ENCODE measurements around the gene SAXO1. TPM values are rescaled to one million over a fixed set of nuclear protein-coding genes. Genes with fewer than 3 reads are reported as not detected.

The SAXO1 gene
- polyA plus RNA-seq, 3 donors, result not detected

DNA sequence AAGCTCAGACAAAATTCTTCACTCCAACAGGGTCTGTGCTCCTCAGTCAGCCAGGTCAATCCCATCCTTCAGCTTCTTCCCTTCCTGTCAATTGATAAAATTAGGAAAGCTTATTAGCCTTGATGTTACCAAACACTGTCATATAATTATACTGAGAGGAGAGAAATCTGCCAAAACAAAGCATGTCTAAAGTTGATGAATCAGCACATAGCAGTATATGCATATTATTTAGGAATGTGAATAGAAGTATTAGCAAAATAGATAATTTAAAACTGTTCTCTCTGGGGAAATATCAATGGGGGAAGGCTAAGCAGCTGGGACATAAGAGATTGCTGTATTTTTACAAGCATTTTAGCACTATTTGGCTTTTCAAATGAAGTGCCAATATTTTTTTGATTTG lies 107.1 kb downstream of the SAXO1 start:
- Mint-ChIP-seq H3K36me3 (no peaks in the 10 kb centered on the region), H3K4me1 (no peaks in the 10 kb centered on the region)
- intact Hi-C loops (cut with micrococcal nuclease), result no loop called here

DNA sequence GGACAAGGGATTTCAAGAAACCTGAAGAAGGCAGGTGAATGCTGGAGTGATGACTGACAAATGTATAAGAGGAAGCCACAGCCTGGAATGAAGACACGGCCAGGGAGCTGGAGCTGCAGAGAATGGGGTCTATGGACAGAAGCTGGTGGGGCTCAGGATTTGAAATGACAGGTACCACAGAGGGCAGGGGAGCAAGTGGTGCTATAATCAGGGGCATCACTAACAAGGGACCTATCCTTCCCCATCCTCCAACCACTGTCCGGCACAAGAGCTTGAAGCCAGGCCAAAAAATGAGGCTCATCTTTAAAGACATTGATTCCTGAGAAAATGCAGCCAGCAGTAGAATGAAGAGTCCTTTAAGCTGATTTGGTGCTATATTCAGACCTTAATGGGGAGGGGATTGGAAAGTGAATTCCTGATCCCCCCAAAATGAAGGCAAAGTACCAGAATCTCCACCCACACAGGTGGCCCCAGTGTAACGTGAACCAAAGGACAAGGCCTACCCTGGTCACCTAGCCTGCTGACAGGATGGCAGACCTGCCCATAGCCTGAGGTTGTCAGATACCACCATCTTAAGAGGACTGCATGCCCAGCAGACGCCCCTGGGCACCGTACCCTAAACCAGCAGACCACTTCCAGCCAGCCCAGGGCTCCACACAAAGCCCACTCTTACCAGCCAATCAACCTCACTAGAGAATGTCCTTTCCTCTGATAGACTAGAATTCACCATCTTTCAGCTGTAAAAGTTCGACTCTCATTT lies 109.2 kb downstream of the SAXO1 start:
- Mint-ChIP-seq H3K4me1 (no peaks in the 10 kb centered on the region), H3K27ac (no peak overlapping the region), H3K4me3 (no peak overlapping the region), H3K9me3 (no peaks in the 10 kb centered on the region), H3K36me3 (no peaks in the 10 kb centered on the region), H3K27me3 (ENCODE audit: low read depth in 3 of 3) (peaks cover 0 to 1% (median 0%) of the 10 kb centered on the region in 3 donors)
- DNase-seq, result no peak
- Histone ChIP-seq H3K79me2 (ENCODE audit: insufficient read depth, low read length) (no peaks in the 10 kb centered on the region), H3K4me1 (ENCODE audit: control insufficient read depth in 1 of 2, insufficient read depth in 2 of 2, low read length in 2 of 2) (no peaks in the 10 kb centered on the region), H3K9ac (ENCODE audit: insufficient read depth, low read length, poor library complexity, severe bottlenecking) (no peak overlapping the region), H4K20me1 (ENCODE audit: insufficient read depth, low read length) (no peaks in the 10 kb centered on the region), H3K36me3 (replicated peaks in 1 of 2; ENCODE audit: control insufficient read depth in 1 of 2, insufficient read depth in 2 of 2, low read length in 2 of 2) (no peaks in the 10 kb centered on the region), H2AFZ (ENCODE audit: insufficient read depth, low read depth, low read length, poor library complexity, severe bottlenecking) (no peak overlapping the region), H3K9me3 (replicated peaks in 1 of 2; ENCODE audit: control insufficient read depth in 1 of 2, insufficient read depth in 1 of 2, low read length in 2 of 2) (no peaks in the 10 kb centered on the region), H3K4me2 (replicated peaks; ENCODE audit: extremely low read depth, low read length, poor library complexity, severe bottlenecking) (no peak overlapping the region), H3K27me3 (ENCODE audit: control insufficient read depth in 2 of 2, insufficient read depth in 2 of 2, low read length in 2 of 2) (no peaks in the 10 kb centered on the region), H3K4me3 (replicated peaks in 1 of 3; ENCODE audit: low read depth in 2 of 3, low read length in 3 of 3) (no peak overlapping the region), H3K27ac (ENCODE audit: low read depth in 1 of 2, low read length in 2 of 2) (no peak overlapping the region)
- TF ChIP-seq, protein P1, sequence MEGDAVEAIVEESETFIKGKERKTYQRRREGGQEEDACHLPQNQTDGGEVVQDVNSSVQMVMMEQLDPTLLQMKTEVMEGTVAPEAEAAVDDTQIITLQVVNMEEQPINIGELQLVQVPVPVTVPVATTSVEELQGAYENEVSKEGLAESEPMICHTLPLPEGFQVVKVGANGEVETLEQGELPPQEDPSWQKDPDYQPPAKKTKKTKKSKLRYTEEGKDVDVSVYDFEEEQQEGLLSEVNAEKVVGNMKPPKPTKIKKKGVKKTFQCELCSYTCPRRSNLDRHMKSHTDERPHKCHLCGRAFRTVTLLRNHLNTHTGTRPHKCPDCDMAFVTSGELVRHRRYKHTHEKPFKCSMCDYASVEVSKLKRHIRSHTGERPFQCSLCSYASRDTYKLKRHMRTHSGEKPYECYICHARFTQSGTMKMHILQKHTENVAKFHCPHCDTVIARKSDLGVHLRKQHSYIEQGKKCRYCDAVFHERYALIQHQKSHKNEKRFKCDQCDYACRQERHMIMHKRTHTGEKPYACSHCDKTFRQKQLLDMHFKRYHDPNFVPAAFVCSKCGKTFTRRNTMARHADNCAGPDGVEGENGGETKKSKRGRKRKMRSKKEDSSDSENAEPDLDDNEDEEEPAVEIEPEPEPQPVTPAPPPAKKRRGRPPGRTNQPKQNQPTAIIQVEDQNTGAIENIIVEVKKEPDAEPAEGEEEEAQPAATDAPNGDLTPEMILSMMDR (IDR thresholded peaks at IDR 0.05), result no peak
- intact Hi-C loops (cut with micrococcal nuclease), result no loop called here
- WGBS (ENCODE audit: insufficient coverage), result 92% methylated on average over 1 of the region's 6 CpGs

More for the DNA sequence above, 107.1 kb downstream of the SAXO1 start:
- Mint-ChIP-seq H3K27me3 (ENCODE audit: low read depth in 3 of 3) (peaks cover 0 to 1% (median 0%) of the 10 kb centered on the region in 3 donors), H3K27ac (no peak overlapping the region), H3K9me3 (no peaks in the 10 kb centered on the region), H3K4me3 (no peak overlapping the region)
- no peak overlapping the region for H3K4me3 ChIP-seq (replicated peaks in 1 of 3; ENCODE audit: low read depth in 2 of 3, low read length in 3 of 3)
- H3K4me1 ChIP-seq (ENCODE audit: control insufficient read depth in 1 of 2, insufficient read depth in 2 of 2, low read length in 2 of 2), result no peaks in the 10 kb centered on the region
- H3K79me2 ChIP-seq (ENCODE audit: insufficient read depth, low read length), result no peaks in the 10 kb centered on the region
- H3K4me2 ChIP-seq (replicated peaks; ENCODE audit: extremely low read depth, low read length, poor library complexity, severe bottlenecking), result no peak overlapping the region
- no peaks in the 10 kb centered on the region for H3K27me3 ChIP-seq (ENCODE audit: control insufficient read depth in 2 of 2, insufficient read depth in 2 of 2, low read length in 2 of 2)
- no peak overlapping the region for H3K9ac ChIP-seq (ENCODE audit: insufficient read depth, low read length, poor library complexity, severe bottlenecking)
- no peaks in the 10 kb centered on the region for H4K20me1 ChIP-seq (ENCODE audit: insufficient read depth, low read length)
- H3K9me3 ChIP-seq (replicated peaks in 1 of 2; ENCODE audit: control insufficient read depth in 1 of 2, insufficient read depth in 1 of 2, low read length in 2 of 2), result no peaks in the 10 kb centered on the region
- TF ChIP-seq, protein P1 (IDR thresholded peaks at IDR 0.05), result no peak
- H2AFZ ChIP-seq (ENCODE audit: insufficient read depth, low read depth, low read length, poor library complexity, severe bottlenecking), result no peak overlapping the region
- H3K27ac ChIP-seq (ENCODE audit: low read depth in 1 of 2, low read length in 2 of 2), result no peak overlapping the region
- no peak for DNase-seq
- no peaks in the 10 kb centered on the region for H3K36me3 ChIP-seq (replicated peaks in 1 of 2; ENCODE audit: control insufficient read depth in 1 of 2, insufficient read depth in 2 of 2, low read length in 2 of 2)
